ENCODE results near the gene GFOD1.
A peak's percentile ranks its signal among the peaks of the same experiment; 100 is the strongest.

GFOD1 gene

GRCh38 chr6:13368079-13368730 is 119.2 kb downstream of the GFOD1 start:
- FAIRE-seq (no peak), DNase-seq (ENCODE audit: insufficient read length, low spot score) (no peak)
- no peak for TF ChIP-seq CTCF (IDR thresholded peaks at IDR 0.05; ENCODE audit: insufficient read depth, missing control alignments)

- peak; percentile 35 for DNase-seq (ENCODE audit: insufficient read length, low spot score)
- TF ChIP-seq CTCF (IDR thresholded peaks at IDR 0.05; ENCODE audit: insufficient read depth, missing control alignments) = no peak
- no peak for FAIRE-seq
These were observed 120.0 kb downstream of the GFOD1 start for GRCh38 chr6:13367396-13367795.

- TF ChIP-seq CTCF (IDR thresholded peaks at IDR 0.05; ENCODE audit: insufficient read depth, missing control alignments) = no peak
- DNase-seq (ENCODE audit: insufficient read length, low spot score) (no peak), FAIRE-seq (no peak)
These were observed 122.1 kb downstream of the GFOD1 start for GRCh38 chr6:13365320-13365719.

- FAIRE-seq (no peak), DNase-seq (ENCODE audit: insufficient read length, low spot score) (no peak)
- TF ChIP-seq CTCF (IDR thresholded peaks at IDR 0.05; ENCODE audit: insufficient read depth, missing control alignments) = no peak
These were observed 122.6 kb downstream of the GFOD1 start for GRCh38 chr6:13364842-13365241.

GRCh38 chr6:13362412-13362811 is 125.0 kb downstream of the GFOD1 start:
- DNase-seq (ENCODE audit: insufficient read length, low spot score) (no peak), FAIRE-seq (no peak)
- TF ChIP-seq CTCF (IDR thresholded peaks at IDR 0.05; ENCODE audit: insufficient read depth, missing control alignments) = no peak

- no peak for DNase-seq (ENCODE audit: insufficient read length, low spot score)
- no peak for FAIRE-seq
- TF ChIP-seq CTCF (IDR thresholded peaks at IDR 0.05; ENCODE audit: insufficient read depth, missing control alignments) = no peak
These were observed 126.5 kb downstream of the GFOD1 start for GRCh38 chr6:13360671-13361540.

- TF ChIP-seq CTCF (IDR thresholded peaks at IDR 0.05; ENCODE audit: insufficient read depth, missing control alignments) = no peak
- no peak for FAIRE-seq
- no peak for DNase-seq (ENCODE audit: insufficient read length, low spot score)
These were observed 128.1 kb downstream of the GFOD1 start for GRCh38 chr6:13359287-13359686.

All from D721Med (cell line).